Liver (tissue), 9 donors: ENCODE measurements around the gene CDCP1. TPM values are rescaled to one million over a fixed set of nuclear protein-coding genes. Genes with fewer than 3 reads are reported as not detected.

ENCODE experiments used
- DNase-seq: peaks from one replicate; pipeline ENCODE4 v3.0.0-alpha.2; 2017; ENCODE audit warnings: low spot score
- H3K27ac ChIP-seq, 2 donors: one replicate each; pipeline ENCODE4 v1.7.0; 2013; ENCODE audit warnings: inconsistent platforms in 2 of 2, low read length in 2 of 2, control low read depth in 1 of 2, low read depth in 1 of 2, mild to moderate bottlenecking in 1 of 2
- H3K27me3 ChIP-seq, 4 donors: one replicate each; pipeline versions ENCODE4 v1.6.1 to v1.7.0; 2013; ENCODE audit warnings: low read length in 3 of 4, inconsistent platforms in 1 of 4, mild to moderate bottlenecking in 1 of 4, moderate library complexity in 1 of 4; ENCODE audit not compliant: control insufficient read depth in 4 of 4, insufficient read depth in 4 of 4
- H3K36me3 ChIP-seq, 4 donors: one replicate each; pipeline versions ENCODE4 v1.6.1 to v1.7.0; 2013; ENCODE audit warnings: low read length in 3 of 4, mild to moderate bottlenecking in 3 of 4, low read depth in 1 of 4, moderate library complexity in 1 of 4; ENCODE audit not compliant: control insufficient read depth in 4 of 4, insufficient read depth in 3 of 4
- H3K4me1 ChIP-seq, 4 donors: one replicate each; pipeline versions ENCODE4 v1.6.1 to v1.7.0; 2013; ENCODE audit warnings: low read length in 3 of 4, mild to moderate bottlenecking in 3 of 4, moderate library complexity in 1 of 4; ENCODE audit not compliant: control insufficient read depth in 4 of 4, insufficient read depth in 4 of 4
- H3K4me3 ChIP-seq, 3 donors: one replicate each; pipeline versions ENCODE4 v1.6.1 to v1.7.0; 2013; ENCODE audit warnings: low read length in 3 of 3, control low read depth in 1 of 3, low read depth in 1 of 3, mild to moderate bottlenecking in 1 of 3
- H3K9ac ChIP-seq, 2 donors: one replicate each; pipeline ENCODE4 v1.7.0; 2013; ENCODE audit warnings: low read length in 2 of 2, mild to moderate bottlenecking in 2 of 2, moderate library complexity in 2 of 2, control low read depth in 1 of 2, low read depth in 1 of 2
- H3K9me3 ChIP-seq, 4 donors: one replicate each; pipeline versions ENCODE4 v1.6.1 to v1.7.0; 2013; ENCODE audit warnings: low read length in 3 of 4; ENCODE audit not compliant: control insufficient read depth in 4 of 4
- ATF3 ChIP-seq: IDR thresholded peaks from 2 replicates; pipeline ENCODE4 v1.6.1; 2016; ENCODE audit warnings: antibody characterized with exemption
- EGR1 ChIP-seq, 2 donors: IDR thresholded peaks; 2 replicates each; pipeline ENCODE4 v1.6.1; 2016 to 2018; ENCODE audit warnings: antibody characterized with exemption in 2 of 2, low read depth in 2 of 2
- FOXA1 ChIP-seq: IDR thresholded peaks from 2 replicates; pipeline ENCODE4 v1.6.1; 2016; ENCODE audit warnings: antibody characterized with exemption
- FOXA2 ChIP-seq: IDR thresholded peaks from 2 replicates; pipeline ENCODE4 v1.6.1; 2016; ENCODE audit warnings: antibody characterized with exemption
- GABPA ChIP-seq, 2 donors: IDR thresholded peaks in 1 of 2; conservative IDR thresholded peaks in 1 of 2; 2 replicates each; pipeline ENCODE4 v1.6.1; 2016; ENCODE audit warnings: antibody characterized with exemption in 2 of 2, mild to moderate bottlenecking in 1 of 2, moderate library complexity in 1 of 2
- HNF4A ChIP-seq, 2 donors: conservative IDR thresholded peaks; 2 replicates each; pipeline ENCODE4 v1.6.1; 2016; ENCODE audit warnings: antibody characterized with exemption in 2 of 2, mild to moderate bottlenecking in 2 of 2
- HNF4G ChIP-seq: IDR thresholded peaks from 2 replicates; pipeline ENCODE4 v1.6.1; 2016; ENCODE audit warnings: antibody characterized with exemption
- JUND ChIP-seq, 2 donors: IDR thresholded peaks; 2 replicates each; pipeline ENCODE4 v1.6.1; 2016; ENCODE audit warnings: antibody characterized with exemption in 2 of 2
- NR2F2 ChIP-seq: IDR thresholded peaks from 2 replicates; pipeline ENCODE4 v1.6.1; 2016; ENCODE audit warnings: antibody characterized with exemption
- RAD21 ChIP-seq, 2 donors: IDR thresholded peaks; 2 replicates each; pipeline ENCODE4 v1.6.1; 2016; ENCODE audit warnings: antibody characterized with exemption in 2 of 2, mild to moderate bottlenecking in 2 of 2
- REST ChIP-seq: IDR thresholded peaks from 2 replicates; pipeline ENCODE4 v1.6.1; 2016; ENCODE audit warnings: antibody characterized with exemption, mild to moderate bottlenecking
- RXRA ChIP-seq, 2 donors: IDR thresholded peaks; 2 replicates each; pipeline ENCODE4 v1.6.1; 2017 to 2018; ENCODE audit warnings: antibody characterized with exemption in 2 of 2, mild to moderate bottlenecking in 1 of 2
- SP1 ChIP-seq: IDR thresholded peaks from 2 replicates; pipeline ENCODE4 v1.6.1; 2018; ENCODE audit warnings: antibody characterized with exemption, mild to moderate bottlenecking
- TAF1 ChIP-seq: conservative IDR thresholded peaks from 2 replicates; pipeline ENCODE4 v1.6.1; 2016; ENCODE audit warnings: antibody characterized with exemption, mild to moderate bottlenecking
- YY1 ChIP-seq: IDR thresholded peaks from 2 replicates; pipeline ENCODE4 v1.6.1; 2016; ENCODE audit warnings: antibody characterized with exemption, mild to moderate bottlenecking
- ZBTB33 ChIP-seq: IDR thresholded peaks from 2 replicates; pipeline ENCODE4 v1.6.1; 2016; ENCODE audit warnings: antibody characterized with exemption
- WGBS: extraction: QIAGEN DNeasy Blood & Tissue Kit; methylation state at CpG from one replicate; pipeline ENCODE4 v1.1.7; 2013; 5-methylcytosine and 5-hydroxymethylcytosine counted together
- polyA plus RNA-seq, 2 donors: library from polyadenylated mRNA; stranded (reverse) in 1 of 2; unstranded in 1 of 2; fragments of 200-250 nt in 1 of 2; fragments of >200 nt in 1 of 2; fragmentation: Nextera tagmentation in 1 of 2; extraction: Ambion mirVana in 1 of 2; gene quantifications; one replicate each; pipeline versions ENCODE4 v1.2.1 to v1.2.3, GENCODE V29; 2013 to 2015
- total RNA-seq, 2 donors: library from RNA; depleted of rRNA; stranded (reverse); fragments of >200 nt; gene quantifications; one replicate each; pipeline ENCODE4 v1.2.3, GENCODE V29; 2014
- donor health status: healthy.
- donor health status: healthy.
- donor health status: healthy.
- donor health status: healthy.
- donor health status: healthy.

Gene CDCP1
- total and polyA plus RNA-seq, 4 donors = 0.22 to 0.67 (median 0.45) TPM

- 31% methylated on average over 64 of the region's 64 CpGs for WGBS
- H3K9ac ChIP-seq = no peak overlapping the region
- no peaks in the 10 kb centered on the region for H3K36me3 ChIP-seq
- no peak for DNase-seq
- H3K27me3 ChIP-seq = no peaks in the 10 kb centered on the region
- no peaks in the 10 kb centered on the region for H3K9me3 ChIP-seq
- no peak overlapping the region for H3K27ac ChIP-seq
- no peak for TF ChIP-seq REST
- TF ChIP-seq YY1 = no peak
- no peak for TF ChIP-seq RAD21 (IDR thresholded peaks at IDR 0.05)
- TF ChIP-seq HNF4A (conservative IDR thresholded peaks at IDR 0.05) = no peak
- TF ChIP-seq SP1 = no peak
- no peak for TF ChIP-seq EGR1 (IDR thresholded peaks at IDR 0.05; ENCODE audit: low read depth in 2 of 2)
- TF ChIP-seq FOXA2 = no peak
- no peak for TF ChIP-seq GABPA (IDR thresholded peaks at IDR 0.05 in 1 of 2, conservative IDR thresholded peaks at IDR 0.05 in 1 of 2)
- peak overlapping the region in 1 of 3 donors; percentile 10 for H3K4me3 ChIP-seq
- peaks cover 0 to 20% (median 2%) of the 10 kb centered on the region in 4 donors for H3K4me1 ChIP-seq
Measured at GRCh38 chr3:45035441-45036301, 110.5 kb downstream of the CDCP1 start.

GRCh38 chr3:45034612-45035252, 111.4 kb downstream of the CDCP1 start:
- no peaks in the 10 kb centered on the region for H3K27me3 ChIP-seq
- H3K4me3 ChIP-seq = no peak overlapping the region
- TF ChIP-seq ZBTB33 = no peak
- no peak for TF ChIP-seq SP1
- no peak for TF ChIP-seq YY1
- no peak for TF ChIP-seq HNF4G
- TF ChIP-seq FOXA1 = no peak
- TF ChIP-seq TAF1 = no peak
- TF ChIP-seq HNF4A (conservative IDR thresholded peaks at IDR 0.05) = no peak
- no peak for TF ChIP-seq RXRA (IDR thresholded peaks at IDR 0.05)
- TF ChIP-seq JUND (IDR thresholded peaks at IDR 0.05) = no peak
- TF ChIP-seq NR2F2 = no peak
- TF ChIP-seq REST = no peak
- TF ChIP-seq ATF3 = no peak
- H3K4me1 ChIP-seq = peaks cover 0 to 20% (median 2%) of the 10 kb centered on the region in 4 donors
- H3K9me3 ChIP-seq = no peaks in the 10 kb centered on the region
- WGBS = 75% methylated on average over 3 of the region's 3 CpGs
- H3K27ac ChIP-seq = no peak overlapping the region
- H3K36me3 ChIP-seq = no peaks in the 10 kb centered on the region
- no peak overlapping the region for H3K9ac ChIP-seq
- no peak for DNase-seq
